Left renal cortex interstitium (tissue), 4 donors: ENCODE measurements around the gene SYNJ2. TPM values are rescaled to one million over a fixed set of nuclear protein-coding genes. Genes with fewer than 3 reads are reported as not detected.

Source experiments
- DNase-seq, 4 donors: peaks; one replicate each; pipeline ENCODE4 v3.0.0-alpha.2; 2013; ENCODE audit warnings: low read depth in 4 of 4, low spot score in 2 of 4, missing footprints in 1 of 4
- polyA plus RNA-seq, 4 donors: library from polyadenylated mRNA; unstranded; fragments of 120-200 nt; gene quantifications; one replicate each; pipeline ENCODE4 v1.2.1, GENCODE V29; 2013; ENCODE audit not compliant: insufficient read length in 4 of 4

The SYNJ2 gene
- polyA plus RNA-seq, 4 donors = 9.7 to 12.1 (median 10.8) TPM

GRCh38 chr6:158050955-158051354, 69.3 kb downstream of the SYNJ2 start:
- no peak for DNase-seq

- DNase-seq = no peak
Observed at GRCh38 chr6:158051968-158052367, 70.3 kb downstream of the SYNJ2 start.

- no peak for DNase-seq
Observed at GRCh38 chr6:158053377-158054313, 72.0 kb downstream of the SYNJ2 start.

GRCh38 chr6:158056355-158056754, 74.7 kb downstream of the SYNJ2 start:
- DNase-seq = no peak

- DNase-seq = no peak
Observed at GRCh38 chr6:158056804-158057203, 75.1 kb downstream of the SYNJ2 start.

- DNase-seq = no peak
Observed at GRCh38 chr6:158057213-158057987, 75.7 kb downstream of the SYNJ2 start.

- DNase-seq = no peak
Observed at GRCh38 chr6:158058171-158058651, 76.5 kb downstream of the SYNJ2 start.

GRCh38 chr6:158059108-158059507, 77.4 kb downstream of the SYNJ2 start:
- no peak for DNase-seq

GRCh38 chr6:158060455-158061360, 79.0 kb downstream of the SYNJ2 start:
- DNase-seq = no peak

- DNase-seq = no peak
Observed at GRCh38 chr6:158061361-158061708, 79.7 kb downstream of the SYNJ2 start.

GRCh38 chr6:158061709-158062461, 80.2 kb downstream of the SYNJ2 start:
- DNase-seq = no peak

GRCh38 chr6:158063736-158064135, 82.1 kb downstream of the SYNJ2 start:
- no peak for DNase-seq

- no peak for DNase-seq
Observed at GRCh38 chr6:158064725-158065251, 83.1 kb downstream of the SYNJ2 start.

GRCh38 chr6:158066136-158066781, 84.6 kb downstream of the SYNJ2 start:
- no peak for DNase-seq

- no peak for DNase-seq
Observed at GRCh38 chr6:158067436-158068015, 85.9 kb downstream of the SYNJ2 start.

GRCh38 chr6:158068156-158068892, 86.7 kb downstream of the SYNJ2 start:
- DNase-seq = no peak

GRCh38 chr6:158068893-158069799, 87.5 kb downstream of the SYNJ2 start:
- DNase-seq = no peak
